Glutamatergic neuron (in vitro differentiated cells): ENCODE measurements around the gene GAS2L3. TPM values are rescaled to one million over a fixed set of nuclear protein-coding genes. Genes with fewer than 3 reads are reported as not detected.

Experiments used
- DNase-seq: peaks from one replicate; pipeline ENCODE4 v3.0.0; 2022
- H3K27ac Mint-ChIP-seq: one replicate; pipeline ENCODE4 v1.8.0; 2020; ENCODE audit warnings: mild to moderate bottlenecking, mixed read lengths, inconsistent platforms; ENCODE audit not compliant: unreplicated experiment
- H3K27me3 Mint-ChIP-seq: one replicate; pipeline ENCODE4 v1.8.0; 2020; ENCODE audit warnings: mild to moderate bottlenecking, moderate library complexity, mixed read lengths, inconsistent platforms; ENCODE audit not compliant: unreplicated experiment
- H3K36me3 Mint-ChIP-seq: one replicate; pipeline ENCODE4 v1.8.0; 2020; ENCODE audit warnings: mild to moderate bottlenecking, mixed read lengths, inconsistent platforms; ENCODE audit not compliant: unreplicated experiment
- H3K4me1 Mint-ChIP-seq: one replicate; pipeline ENCODE4 v1.8.0; 2020; ENCODE audit warnings: mild to moderate bottlenecking, low read depth, mixed read lengths, inconsistent platforms; ENCODE audit not compliant: unreplicated experiment
- H3K4me3 Mint-ChIP-seq: one replicate; pipeline ENCODE4 v1.8.0; 2020; ENCODE audit warnings: mild to moderate bottlenecking, mixed read lengths, inconsistent platforms; ENCODE audit not compliant: unreplicated experiment
- H3K9me3 Mint-ChIP-seq: one replicate; pipeline ENCODE4 v1.8.0; 2020; ENCODE audit warnings: mild to moderate bottlenecking, moderate library complexity, mixed read lengths, inconsistent platforms; ENCODE audit not compliant: unreplicated experiment
- total RNA-seq: library from RNA; stranded (reverse); fragmentation: NEBNext Ultra II Directional; extraction: Animal tissue kit (Norgen Biotek cat#: 25700); gene quantifications from one replicate; pipeline ENCODE4 v1.2.1, GENCODE V29; 2021; ENCODE audit not compliant: unreplicated experiment
- TF ChIP-seq, protein P1 (sequence below): fragments of 200-600 bp; sonication (generic); IDR thresholded peaks from one replicate; pipeline ENCODE4 v1.5.0; 2021; ENCODE audit not compliant: partially characterized antibody, unreplicated experiment

The GAS2L3 gene
- total RNA-seq, 1 donor from 2014 or later = 56.2 TPM

DNA sequence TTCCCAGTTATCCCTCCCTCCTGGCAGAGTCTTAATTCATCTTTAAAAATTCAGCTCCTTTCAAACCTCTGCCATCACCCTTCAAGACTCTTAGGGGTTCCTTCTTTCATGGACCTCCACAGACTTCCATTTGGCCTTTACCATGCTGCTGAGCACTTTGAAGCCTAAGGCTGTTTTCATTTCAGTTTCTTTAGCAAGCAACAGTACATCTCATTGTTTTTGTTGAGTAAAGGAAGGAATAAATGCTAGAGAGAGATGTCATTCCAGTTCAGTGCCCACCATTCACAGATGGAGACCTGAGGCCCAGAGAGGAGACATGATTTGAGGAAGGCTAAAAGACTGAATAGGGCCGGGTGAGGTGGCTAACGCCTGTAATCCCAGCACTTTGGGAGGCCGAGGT is 1.3 kb upstream of the GAS2L3 start:
- TF ChIP-seq, protein P1, sequence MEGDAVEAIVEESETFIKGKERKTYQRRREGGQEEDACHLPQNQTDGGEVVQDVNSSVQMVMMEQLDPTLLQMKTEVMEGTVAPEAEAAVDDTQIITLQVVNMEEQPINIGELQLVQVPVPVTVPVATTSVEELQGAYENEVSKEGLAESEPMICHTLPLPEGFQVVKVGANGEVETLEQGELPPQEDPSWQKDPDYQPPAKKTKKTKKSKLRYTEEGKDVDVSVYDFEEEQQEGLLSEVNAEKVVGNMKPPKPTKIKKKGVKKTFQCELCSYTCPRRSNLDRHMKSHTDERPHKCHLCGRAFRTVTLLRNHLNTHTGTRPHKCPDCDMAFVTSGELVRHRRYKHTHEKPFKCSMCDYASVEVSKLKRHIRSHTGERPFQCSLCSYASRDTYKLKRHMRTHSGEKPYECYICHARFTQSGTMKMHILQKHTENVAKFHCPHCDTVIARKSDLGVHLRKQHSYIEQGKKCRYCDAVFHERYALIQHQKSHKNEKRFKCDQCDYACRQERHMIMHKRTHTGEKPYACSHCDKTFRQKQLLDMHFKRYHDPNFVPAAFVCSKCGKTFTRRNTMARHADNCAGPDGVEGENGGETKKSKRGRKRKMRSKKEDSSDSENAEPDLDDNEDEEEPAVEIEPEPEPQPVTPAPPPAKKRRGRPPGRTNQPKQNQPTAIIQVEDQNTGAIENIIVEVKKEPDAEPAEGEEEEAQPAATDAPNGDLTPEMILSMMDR = no peak
- Mint-ChIP-seq H3K9me3 (no peaks in the 10 kb centered on the region), H3K4me3 (peak overlapping the region; percentile 54), H3K4me1 (peaks cover 5% of the 10 kb centered on the region), H3K27ac (no peak overlapping the region), H3K27me3 (peaks cover 5% of the 10 kb centered on the region), H3K36me3 (no peaks in the 10 kb centered on the region)
- DNase-seq = no peak

DNA sequence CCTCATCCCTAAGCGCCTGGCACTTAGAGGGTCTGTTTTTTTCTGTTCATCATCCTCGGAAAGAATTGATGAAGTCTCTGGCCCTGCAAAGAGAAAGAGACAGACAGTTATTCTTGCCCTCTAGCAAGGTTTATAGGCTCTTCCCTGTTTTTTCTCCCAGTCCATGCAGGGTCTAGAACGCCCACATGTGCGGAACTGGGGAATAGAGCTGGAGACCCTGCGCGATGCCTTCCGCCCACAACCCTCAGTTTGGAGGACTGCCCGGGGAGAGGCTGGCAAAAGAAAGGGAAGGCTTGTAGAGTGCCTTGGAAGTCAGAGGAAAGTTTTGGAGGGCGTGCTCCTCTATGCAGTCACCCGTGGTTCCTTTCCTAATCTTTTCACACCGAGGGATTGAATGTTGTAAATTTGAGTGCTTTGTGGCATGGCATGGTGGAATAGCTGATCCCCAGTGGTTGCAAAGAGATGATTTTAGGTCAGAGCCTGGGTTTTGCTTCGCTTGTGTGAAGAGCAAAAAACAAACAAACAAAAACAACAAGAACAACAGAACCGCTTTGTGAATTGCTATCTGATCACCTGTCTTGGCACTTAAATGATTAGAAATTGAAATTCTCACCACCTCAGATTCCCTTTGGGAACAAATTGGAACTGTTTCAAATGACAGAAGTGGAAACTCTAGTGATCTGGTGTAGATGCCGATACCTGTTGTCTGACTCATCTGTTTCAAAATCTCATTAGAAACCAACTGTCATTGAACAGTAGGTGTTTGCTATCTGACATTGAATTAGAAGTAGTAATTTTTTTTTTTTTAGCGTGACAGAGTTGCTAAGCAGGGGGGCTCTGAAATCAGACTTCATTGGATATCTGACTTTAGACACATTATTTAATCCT is 947 bp downstream of the GAS2L3 start:
- DNase-seq = no peak
- Mint-ChIP-seq H3K27ac (no peak overlapping the region), H3K27me3 (peaks cover 5% of the 10 kb centered on the region), H3K36me3 (no peaks in the 10 kb centered on the region), H3K9me3 (no peaks in the 10 kb centered on the region), H3K4me3 (peak overlapping the region; percentile 97), H3K4me1 (no peaks in the 10 kb centered on the region)
- TF ChIP-seq, protein P1 = no peak

DNA sequence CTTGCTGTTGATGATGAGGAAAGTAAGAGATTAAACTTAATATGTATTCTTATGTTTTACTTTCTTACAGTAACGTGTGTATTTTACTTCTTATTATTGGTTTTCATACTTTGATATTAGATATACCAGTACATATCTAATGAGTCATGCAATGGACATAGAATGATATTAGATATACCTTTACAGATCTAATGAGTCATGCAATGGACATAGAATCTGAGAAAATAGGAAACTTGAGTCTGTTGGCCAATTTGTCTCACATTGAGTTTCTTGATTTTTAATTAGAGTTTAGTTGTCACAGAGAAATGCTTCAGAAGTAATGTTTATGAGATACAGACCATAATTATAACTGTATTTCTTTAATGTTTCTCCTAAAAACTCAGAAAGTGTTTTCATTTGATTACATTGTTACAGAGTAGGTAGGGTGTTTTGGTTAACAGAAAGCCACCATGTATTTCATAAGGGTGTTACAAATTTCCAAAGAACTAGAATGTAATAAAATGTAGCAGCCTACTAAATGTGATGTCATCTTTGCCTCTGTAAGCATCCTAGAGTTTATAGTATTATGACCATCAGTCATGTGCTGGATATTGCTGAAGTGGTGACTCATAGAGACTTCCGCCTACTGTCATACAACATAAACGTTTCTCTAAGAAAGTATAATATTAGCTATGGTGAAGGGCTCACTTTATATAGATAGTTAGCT is 3.0 kb downstream of the GAS2L3 start:
- Mint-ChIP-seq H3K27me3 (peaks cover 4% of the 10 kb centered on the region), H3K4me3 (no peak overlapping the region), H3K36me3 (no peaks in the 10 kb centered on the region), H3K4me1 (no peaks in the 10 kb centered on the region), H3K9me3 (no peaks in the 10 kb centered on the region), H3K27ac (no peak overlapping the region)
- DNase-seq = no peak
- TF ChIP-seq, protein P1 = no peak

DNA sequence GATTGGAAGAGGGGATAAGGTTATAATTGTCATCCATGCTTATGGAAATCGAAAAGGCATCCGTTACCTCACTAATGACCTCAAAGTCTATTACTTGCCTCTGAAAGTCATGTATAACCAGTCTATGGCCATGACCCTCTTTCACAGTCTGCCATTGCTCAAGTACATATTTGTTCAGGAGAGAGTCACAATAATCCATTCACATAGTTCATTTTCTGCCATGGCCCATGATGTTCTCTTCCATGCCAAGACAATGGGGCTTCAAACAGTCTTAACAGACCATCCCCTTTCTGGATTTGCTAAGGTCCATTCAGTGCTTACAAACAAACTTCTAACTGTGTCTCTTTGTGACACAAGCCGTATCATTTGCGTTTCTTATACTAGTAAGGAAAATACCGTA is 5.4 kb downstream of the GAS2L3 start:
- TF ChIP-seq, protein P1 = no peak
- Mint-ChIP-seq H3K27ac (no peak overlapping the region), H3K4me3 (no peak overlapping the region)

DNA sequence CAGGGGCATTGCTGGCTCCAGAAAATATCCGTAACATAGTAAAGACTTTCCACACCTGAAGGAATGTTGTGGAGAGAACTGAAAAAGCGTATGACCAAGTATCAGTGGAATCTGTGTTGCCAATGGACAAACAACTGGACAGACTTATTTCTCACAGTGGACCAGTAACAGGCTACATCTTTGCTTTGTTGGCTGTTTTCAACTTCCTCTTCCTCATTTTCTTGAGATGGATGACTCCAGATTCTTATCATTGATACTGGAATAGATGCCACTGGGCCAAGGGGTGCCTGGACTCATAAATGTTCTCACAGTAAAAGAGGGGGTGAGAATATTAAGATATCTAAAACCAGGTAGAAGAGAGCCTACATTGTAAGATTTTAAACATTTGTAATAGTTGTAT is 6.4 kb downstream of the GAS2L3 start:
- Mint-ChIP-seq H3K4me3 (no peak overlapping the region), H3K36me3 (peaks cover 10% of the 10 kb centered on the region), H3K27me3 (peaks cover 2% of the 10 kb centered on the region), H3K4me1 (no peaks in the 10 kb centered on the region), H3K9me3 (peaks cover 3% of the 10 kb centered on the region), H3K27ac (no peak overlapping the region)
- TF ChIP-seq, protein P1 = no peak
- DNase-seq = no peak

More for the DNA sequence above, 5.4 kb downstream of the GAS2L3 start:
- Mint-ChIP-seq H3K27me3 (peaks cover 2% of the 10 kb centered on the region), H3K9me3 (peaks cover 3% of the 10 kb centered on the region), H3K36me3 (peaks cover 10% of the 10 kb centered on the region), H3K4me1 (no peaks in the 10 kb centered on the region)
- no peak for DNase-seq
